Measurements from ENCODE around the gene HIP1R. TPM values are rescaled to one million over a fixed set of nuclear protein-coding genes. Genes with fewer than 3 reads are reported as not detected.

HIP1R gene
- total and polyA plus RNA-seq, 10 of the 15 experiments (the other 5 are each of a cell fraction or from before 2014, with no cell fraction given): 0.18 to 27.7 (median 11.7) TPM

- no peak for TF ChIP-seq CHD1 (IDR thresholded peaks at IDR 0.05; ENCODE audit: low read depth, low read length)
- no peak for TF ChIP-seq RFX5 (IDR thresholded peaks at IDR 0.05; ENCODE audit: low read depth, low read length)
- peak; percentile 23 to 45 (median 32); a peak in 5 of 6 replicates for TF ChIP-seq CTCF (IDR thresholded peaks at IDR 0.05 in 2 of 3, conservative IDR thresholded peaks at IDR 0.05 in 1 of 3; ENCODE audit: control insufficient read depth in 2 of 3, extremely low read depth in 1 of 3, insufficient read depth in 1 of 3, low read depth in 3 of 3, low read length in 3 of 3)
- TF ChIP-seq NFYA (IDR thresholded peaks at IDR 0.05; ENCODE audit: borderline replicate concordance, low read depth, low read length): no peak
- no peak for TF ChIP-seq HCFC1 (IDR thresholded peaks at IDR 0.05; ENCODE audit: low read length)
- TF ChIP-seq FOXK2 (IDR thresholded peaks at IDR 0.05): no peak
- TF ChIP-seq CHD2 (IDR thresholded peaks at IDR 0.05; ENCODE audit: borderline replicate concordance, low read depth, low read length): no peak
- TF ChIP-seq STAT1 (conservative IDR thresholded peaks at IDR 0.05): no peak
These were observed 30.3 kb downstream of the HIP1R start (continued) for GRCh38 chr12:122865268-122866231.

GRCh38 chr12:122866379-122866778 lies 31.1 kb downstream of the HIP1R start:
- Histone ChIP-seq H3K4me1 (ENCODE audit: control insufficient read depth, insufficient read depth, low read length) (peaks cover 10% of the 10 kb centered on the region), H3K27ac (ENCODE audit: control insufficient read depth, insufficient read depth) (no peak overlapping the region), H3K9ac (ENCODE audit: control insufficient read depth, insufficient read depth, low read length) (no peak overlapping the region), H4K20me1 (ENCODE audit: control insufficient read depth, insufficient read depth) (no peaks in the 10 kb centered on the region), H3K27me3 (replicated peaks in 1 of 2; ENCODE audit: control insufficient read depth in 2 of 2, insufficient read depth in 2 of 2, low read length in 1 of 2) (no peaks in the 10 kb centered on the region), H3K9me3 (replicated peaks; ENCODE audit: control insufficient read depth, insufficient read depth, low read length) (no peaks in the 10 kb centered on the region), H3K36me3 (ENCODE audit: control insufficient read depth in 2 of 2, insufficient read depth in 2 of 2, low read length in 1 of 2) (peaks cover 15 to 42% of the 10 kb centered on the region in 2 experiments; a peak in 3 of 4 replicates), H3K4me3 (no peak overlapping the region), H3K4me2 (ENCODE audit: control insufficient read depth, insufficient read depth) (no peak overlapping the region), H2AFZ (ENCODE audit: control insufficient read depth, low read depth, low read length) (no peak overlapping the region), H3K79me2 (ENCODE audit: control insufficient read depth, insufficient read depth, low read length) (peaks cover 3% of the 10 kb centered on the region)
- BruUV-seq (replicated peaks): TSS peak; percentile 45
- no peak for DNase-seq (ENCODE audit: low read depth, low spot score)
- SMC1A ChIA-PET (ENCODE audit: uncharacterized antibody, unreplicated experiment): no interaction called here
- no peak for ATAC-seq
- in situ Hi-C loops (cut with MboI): loop anchor here (25.0 kb wide), 1 partner anchor 371 kb away; the partner anchor contains the start of genes MPHOSPH9 and MTRFR
- POLR2A ChIA-PET: no interaction called here
- WGBS (ENCODE audit: insufficient coverage, insufficient replicate concordance, low lambda C conversion rate, missing lambda C conversion rate): 84% methylated on average over 16 of the region's 17 CpGs
- intact Hi-C loops (cut with micrococcal nuclease; ENCODE audit: unreplicated experiment): no loop called here
- CTCF ChIA-PET: interaction anchor here (0.9 to 1.6 kb wide), 3 partner anchors 13 to 85 kb away, joined by 3 to 4 read pairs (median 3); no protein-coding TSS in a partner anchor
- RAD21 ChIA-PET (ENCODE audit: unreplicated experiment): no interaction called here
- FAIRE-seq: no peak
- no peak for TF ChIP-seq MAX (IDR thresholded peaks at IDR 0.05; ENCODE audit: low read depth, low read length)
- TF ChIP-seq MYB (IDR thresholded peaks at IDR 0.05; ENCODE audit: borderline replicate concordance, low read depth, low read length): no peak
- TF ChIP-seq DPF2 (IDR thresholded peaks at IDR 0.05): no peak
- TF ChIP-seq YY1 (IDR thresholded peaks at IDR 0.05; ENCODE audit: low read depth, low read length): no peak
- TF ChIP-seq ZNF687 (IDR thresholded peaks at IDR 0.05): no peak
- TF ChIP-seq MYC (IDR thresholded peaks at IDR 0.05; ENCODE audit: insufficient read depth, insufficient read length, insufficient replicate concordance, low read length, severe bottlenecking): no peak
- no peak for TF ChIP-seq CBX3 (IDR thresholded peaks at IDR 0.05; ENCODE audit: borderline replicate concordance, low read depth)
- TF ChIP-seq RBBP5 (conservative IDR thresholded peaks at IDR 0.05): no peak

All from GM12878 (cell line).